ENCODE data around the gene PEAK1.

Gene PEAK1

DNA sequence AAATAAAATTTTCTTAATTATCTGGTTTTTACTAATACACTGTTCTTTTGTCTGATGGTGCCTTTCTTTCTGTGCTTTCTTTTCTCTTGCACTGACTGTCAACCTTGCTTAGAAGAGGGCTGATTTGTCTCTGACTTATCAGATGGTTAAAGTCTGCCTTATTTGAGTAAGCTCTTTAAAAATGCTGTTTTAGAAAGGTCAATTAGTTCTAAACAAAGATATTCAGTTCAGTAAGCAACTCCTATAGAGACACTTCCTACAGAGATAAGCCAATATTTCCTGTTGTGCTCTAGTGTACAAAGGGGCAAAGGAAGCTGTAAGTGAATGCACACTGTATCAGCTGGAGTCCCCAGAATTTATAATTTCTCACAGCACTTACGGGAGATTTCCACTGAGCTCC is 195.6 kb downstream of the PEAK1 start:
- H3K27ac ChIP-seq (ENCODE audit: low read length), result no peak overlapping the region
- no peak overlapping the region for H3K9ac ChIP-seq (ENCODE audit: low read length in 2 of 2)
- no peaks in the 10 kb centered on the region for H3K4me1 ChIP-seq (ENCODE audit: control insufficient read depth, insufficient read depth, low read length)
- no peaks in the 10 kb centered on the region for H3K36me3 ChIP-seq (ENCODE audit: control insufficient read depth in 2 of 2, insufficient read depth in 2 of 2, low read length in 2 of 2)
- H3K27me3 ChIP-seq (ENCODE audit: control insufficient read depth in 1 of 2, insufficient read depth in 2 of 2, low read length in 2 of 2), result no peaks in the 10 kb centered on the region
- no peaks in the 10 kb centered on the region for H3K9me3 ChIP-seq (ENCODE audit: control insufficient read depth in 2 of 2, low read length in 2 of 2)
- no peak overlapping the region for H3K4me3 ChIP-seq (ENCODE audit: low read length in 2 of 2)

DNA sequence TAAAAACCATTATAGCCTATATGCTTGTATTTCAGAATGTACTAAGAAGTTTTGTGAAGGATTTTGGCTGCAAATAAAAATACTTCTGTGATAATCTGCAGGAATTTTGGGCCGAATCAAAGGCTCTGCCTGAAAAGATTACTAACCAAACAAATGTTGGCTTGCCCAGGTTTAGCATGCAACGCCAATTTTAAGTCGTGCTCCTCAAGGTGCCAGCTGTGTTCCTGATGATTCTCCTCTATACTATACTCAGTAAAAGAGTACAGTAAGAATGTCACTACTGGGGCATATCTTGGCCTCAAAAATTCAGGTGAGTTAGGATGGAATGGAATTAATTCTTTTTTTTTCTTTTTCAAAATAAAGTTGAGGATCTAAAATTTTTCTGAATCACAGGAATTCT is 198.2 kb downstream of the PEAK1 start:
- Histone ChIP-seq H3K36me3 (ENCODE audit: control insufficient read depth in 2 of 2, insufficient read depth in 2 of 2, low read length in 2 of 2) (no peaks in the 10 kb centered on the region), H3K27ac (ENCODE audit: low read length) (no peak overlapping the region), H3K9me3 (ENCODE audit: control insufficient read depth in 2 of 2, low read length in 2 of 2) (no peaks in the 10 kb centered on the region), H3K9ac (ENCODE audit: low read length in 2 of 2) (no peak overlapping the region), H3K27me3 (ENCODE audit: control insufficient read depth in 1 of 2, insufficient read depth in 2 of 2, low read length in 2 of 2) (no peaks in the 10 kb centered on the region), H3K4me1 (ENCODE audit: control insufficient read depth, insufficient read depth, low read length) (no peaks in the 10 kb centered on the region), H3K4me3 (ENCODE audit: low read length in 2 of 2) (no peak overlapping the region)

DNA sequence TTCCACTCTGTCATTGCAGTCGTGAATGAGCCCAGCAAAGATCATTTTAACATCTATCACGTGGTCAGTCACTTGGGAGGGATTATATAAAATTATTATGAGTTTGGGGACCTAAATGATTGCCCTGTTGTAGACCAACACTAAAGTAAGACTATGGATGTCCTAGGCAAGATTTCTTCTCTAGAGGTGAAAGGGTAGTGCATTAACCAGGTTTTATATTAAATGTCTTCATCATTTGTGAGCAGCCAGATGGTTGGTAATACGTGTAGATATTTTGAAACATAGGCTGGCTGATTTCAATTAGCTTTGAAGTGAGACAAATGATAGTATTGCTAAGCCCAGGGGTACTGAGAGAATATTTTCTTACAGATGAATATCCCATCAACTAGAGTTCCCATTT is 198.7 kb downstream of the PEAK1 start:
- Histone ChIP-seq H3K9ac (ENCODE audit: low read length in 2 of 2) (no peak overlapping the region), H3K4me3 (ENCODE audit: low read length in 2 of 2) (no peak overlapping the region), H3K27me3 (ENCODE audit: control insufficient read depth in 1 of 2, insufficient read depth in 2 of 2, low read length in 2 of 2) (no peaks in the 10 kb centered on the region), H3K36me3 (ENCODE audit: control insufficient read depth in 2 of 2, insufficient read depth in 2 of 2, low read length in 2 of 2) (no peaks in the 10 kb centered on the region), H3K27ac (ENCODE audit: low read length) (no peak overlapping the region), H3K4me1 (ENCODE audit: control insufficient read depth, insufficient read depth, low read length) (no peaks in the 10 kb centered on the region), H3K9me3 (ENCODE audit: control insufficient read depth in 2 of 2, low read length in 2 of 2) (no peaks in the 10 kb centered on the region)

DNA sequence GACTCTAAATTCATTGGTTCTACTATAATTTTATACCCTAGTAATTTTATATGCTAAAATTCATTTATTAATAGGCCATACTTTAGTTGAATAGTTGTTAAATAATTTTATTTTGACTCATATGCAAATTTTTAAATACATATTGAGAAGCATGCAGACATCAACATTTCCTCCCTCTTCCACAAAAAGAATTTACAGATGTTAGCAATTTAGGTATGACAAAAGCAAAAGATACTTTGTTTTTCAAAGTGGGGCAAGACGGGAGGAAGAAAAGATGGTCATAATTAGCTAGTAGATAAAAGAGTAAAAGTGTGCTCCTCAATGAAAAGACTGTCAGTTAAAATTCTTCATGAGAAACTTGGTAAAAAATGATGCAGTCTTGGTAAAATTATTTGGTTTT is 200.1 kb downstream of the PEAK1 start:
- Histone ChIP-seq H3K9me3 (ENCODE audit: control insufficient read depth in 2 of 2, low read length in 2 of 2) (no peaks in the 10 kb centered on the region), H3K9ac (ENCODE audit: low read length in 2 of 2) (no peak overlapping the region), H3K4me3 (ENCODE audit: low read length in 2 of 2) (no peak overlapping the region), H3K27ac (ENCODE audit: low read length) (no peak overlapping the region), H3K36me3 (ENCODE audit: control insufficient read depth in 2 of 2, insufficient read depth in 2 of 2, low read length in 2 of 2) (no peaks in the 10 kb centered on the region), H3K27me3 (ENCODE audit: control insufficient read depth in 1 of 2, insufficient read depth in 2 of 2, low read length in 2 of 2) (no peaks in the 10 kb centered on the region), H3K4me1 (ENCODE audit: control insufficient read depth, insufficient read depth, low read length) (no peaks in the 10 kb centered on the region)

DNA sequence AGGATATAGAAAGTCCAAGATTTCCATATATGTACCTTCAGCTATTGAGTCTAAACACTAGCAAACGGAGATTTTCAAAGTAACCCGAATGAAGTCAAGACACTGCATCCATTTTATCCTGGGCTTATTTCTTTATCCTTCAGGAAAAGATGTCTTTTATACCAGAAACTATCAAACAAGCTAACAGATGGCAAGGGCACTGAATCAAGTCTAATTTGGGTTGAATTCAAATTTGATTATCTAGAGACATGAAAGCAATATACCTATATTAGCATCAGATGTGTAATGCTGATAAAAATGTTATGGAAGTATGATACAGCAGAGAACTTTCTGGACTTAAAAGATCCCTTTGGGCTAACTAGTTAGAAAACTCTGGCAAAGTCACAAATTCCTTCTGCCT is 210.7 kb downstream of the PEAK1 start:
- Histone ChIP-seq H3K9me3 (ENCODE audit: control insufficient read depth in 2 of 2, low read length in 2 of 2) (no peaks in the 10 kb centered on the region), H3K36me3 (ENCODE audit: control insufficient read depth in 2 of 2, insufficient read depth in 2 of 2, low read length in 2 of 2) (no peaks in the 10 kb centered on the region), H3K27ac (ENCODE audit: low read length) (no peak overlapping the region), H3K27me3 (ENCODE audit: control insufficient read depth in 1 of 2, insufficient read depth in 2 of 2, low read length in 2 of 2) (no peaks in the 10 kb centered on the region), H3K4me3 (ENCODE audit: low read length in 2 of 2) (no peak overlapping the region), H3K4me1 (ENCODE audit: control insufficient read depth, insufficient read depth, low read length) (no peaks in the 10 kb centered on the region), H3K9ac (ENCODE audit: low read length in 2 of 2) (no peak overlapping the region)

DNA sequence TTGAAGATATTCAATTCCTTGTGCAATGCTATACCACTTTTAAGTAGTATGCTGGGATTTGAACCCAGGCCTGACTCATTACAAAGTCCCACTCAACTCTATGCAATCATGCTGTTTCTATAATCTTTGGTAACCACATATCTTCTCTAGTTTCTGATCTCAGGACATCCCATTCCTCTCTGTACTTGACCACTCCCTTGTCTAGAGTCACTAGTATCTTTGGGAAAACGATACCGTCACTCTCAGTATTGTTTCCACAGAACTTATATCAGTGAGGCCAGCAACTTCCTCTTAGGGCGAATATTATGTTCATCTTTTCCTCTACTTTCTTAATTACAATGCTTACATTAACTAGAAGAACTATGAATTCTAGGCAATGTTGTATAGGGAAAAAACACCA is 211.7 kb downstream of the PEAK1 start:
- Histone ChIP-seq H3K27ac (ENCODE audit: low read length) (no peak overlapping the region), H3K4me3 (ENCODE audit: low read length in 2 of 2) (no peak overlapping the region), H3K9me3 (ENCODE audit: control insufficient read depth in 2 of 2, low read length in 2 of 2) (no peaks in the 10 kb centered on the region), H3K9ac (ENCODE audit: low read length in 2 of 2) (no peak overlapping the region), H3K36me3 (ENCODE audit: control insufficient read depth in 2 of 2, insufficient read depth in 2 of 2, low read length in 2 of 2) (no peaks in the 10 kb centered on the region), H3K27me3 (ENCODE audit: control insufficient read depth in 1 of 2, insufficient read depth in 2 of 2, low read length in 2 of 2) (no peaks in the 10 kb centered on the region), H3K4me1 (ENCODE audit: control insufficient read depth, insufficient read depth, low read length) (no peaks in the 10 kb centered on the region)

DNA sequence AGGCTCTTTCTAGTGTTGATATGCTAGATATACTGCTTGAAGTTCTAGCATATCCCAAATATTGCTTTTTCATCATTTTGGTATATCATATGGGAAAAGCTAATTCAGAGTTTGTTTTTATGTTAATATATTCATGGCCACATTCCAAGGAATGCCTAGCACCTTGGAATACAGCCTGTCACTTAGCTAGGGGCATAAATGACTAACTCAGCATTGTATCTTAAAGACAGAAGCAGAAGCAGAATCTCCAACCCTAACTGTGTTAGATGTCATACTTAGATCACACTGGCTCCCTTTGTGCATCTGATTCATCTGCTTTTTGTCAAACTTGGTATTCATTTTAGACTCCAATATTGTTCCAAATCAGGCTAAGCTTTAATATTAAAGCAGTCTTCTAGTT is 218.2 kb downstream of the PEAK1 start:
- Histone ChIP-seq H3K9me3 (ENCODE audit: control insufficient read depth in 2 of 2, low read length in 2 of 2) (peaks cover 0 to 3% of the 10 kb centered on the region in 2 donors), H3K27me3 (ENCODE audit: control insufficient read depth in 1 of 2, insufficient read depth in 2 of 2, low read length in 2 of 2) (no peaks in the 10 kb centered on the region), H3K36me3 (ENCODE audit: control insufficient read depth in 2 of 2, insufficient read depth in 2 of 2, low read length in 2 of 2) (peaks cover 0 to 5% of the 10 kb centered on the region in 2 donors), H3K4me3 (ENCODE audit: low read length in 2 of 2) (no peak overlapping the region), H3K9ac (ENCODE audit: low read length in 2 of 2) (no peak overlapping the region), H3K4me1 (ENCODE audit: control insufficient read depth, insufficient read depth, low read length) (no peaks in the 10 kb centered on the region), H3K27ac (ENCODE audit: low read length) (no peak overlapping the region)

DNA sequence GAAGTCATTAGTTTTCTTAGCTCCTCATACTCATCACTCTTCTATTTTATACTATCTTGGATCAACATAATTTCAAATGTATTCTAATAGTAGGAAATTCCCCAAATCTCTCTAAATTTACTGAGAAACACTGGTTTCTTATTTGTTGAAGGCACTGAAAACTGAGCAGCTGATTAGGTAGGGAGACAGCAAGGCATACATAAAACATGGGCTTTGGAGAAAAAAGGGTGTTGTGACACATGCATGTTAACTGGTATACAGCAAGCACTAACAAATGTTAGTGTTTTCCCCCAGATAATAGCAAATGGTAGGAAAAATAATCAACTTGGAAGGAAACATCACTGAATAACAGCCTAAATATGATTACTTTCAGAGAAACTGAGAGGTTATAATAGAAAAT is 223.5 kb downstream of the PEAK1 start:
- H3K27ac ChIP-seq (ENCODE audit: low read length), result no peak overlapping the region
- H3K9ac ChIP-seq (ENCODE audit: low read length in 2 of 2), result no peak overlapping the region
- H3K4me3 ChIP-seq (ENCODE audit: low read length in 2 of 2), result no peak overlapping the region
- H3K9me3 ChIP-seq (ENCODE audit: control insufficient read depth in 2 of 2, low read length in 2 of 2), result peaks cover 0 to 3% of the 10 kb centered on the region in 2 donors
- peaks cover 0 to 5% of the 10 kb centered on the region in 2 donors for H3K36me3 ChIP-seq (ENCODE audit: control insufficient read depth in 2 of 2, insufficient read depth in 2 of 2, low read length in 2 of 2)
- H3K27me3 ChIP-seq (ENCODE audit: control insufficient read depth in 1 of 2, insufficient read depth in 2 of 2, low read length in 2 of 2), result no peaks in the 10 kb centered on the region
- H3K4me1 ChIP-seq (ENCODE audit: control insufficient read depth, insufficient read depth, low read length), result no peaks in the 10 kb centered on the region

DNA sequence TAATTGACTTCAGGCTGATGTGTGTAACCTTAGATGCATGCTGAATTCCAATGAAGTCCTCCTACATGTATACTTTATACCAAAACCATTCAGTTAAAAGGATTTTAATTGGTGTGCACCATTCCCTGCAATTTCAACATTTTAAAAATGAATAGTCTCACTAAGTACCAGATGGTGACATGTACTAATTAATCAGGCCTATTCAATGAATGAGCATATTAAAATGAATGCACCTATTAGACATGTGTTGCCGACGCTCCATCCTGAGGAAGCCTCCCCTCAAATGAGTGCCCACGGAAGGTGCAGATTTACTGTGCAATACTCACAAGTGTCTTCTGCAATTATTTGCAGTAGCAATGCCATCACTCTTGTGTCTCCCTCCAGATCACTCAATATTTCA is 224.3 kb downstream of the PEAK1 start:
- Histone ChIP-seq H3K9me3 (ENCODE audit: control insufficient read depth in 2 of 2, low read length in 2 of 2) (peaks cover 0 to 3% of the 10 kb centered on the region in 2 donors), H3K27ac (ENCODE audit: low read length) (no peak overlapping the region), H3K4me3 (ENCODE audit: low read length in 2 of 2) (no peak overlapping the region), H3K9ac (ENCODE audit: low read length in 2 of 2) (no peak overlapping the region), H3K4me1 (ENCODE audit: control insufficient read depth, insufficient read depth, low read length) (no peaks in the 10 kb centered on the region), H3K36me3 (ENCODE audit: control insufficient read depth in 2 of 2, insufficient read depth in 2 of 2, low read length in 2 of 2) (peaks cover 0 to 5% of the 10 kb centered on the region in 2 donors), H3K27me3 (ENCODE audit: control insufficient read depth in 1 of 2, insufficient read depth in 2 of 2, low read length in 2 of 2) (no peaks in the 10 kb centered on the region)

DNA sequence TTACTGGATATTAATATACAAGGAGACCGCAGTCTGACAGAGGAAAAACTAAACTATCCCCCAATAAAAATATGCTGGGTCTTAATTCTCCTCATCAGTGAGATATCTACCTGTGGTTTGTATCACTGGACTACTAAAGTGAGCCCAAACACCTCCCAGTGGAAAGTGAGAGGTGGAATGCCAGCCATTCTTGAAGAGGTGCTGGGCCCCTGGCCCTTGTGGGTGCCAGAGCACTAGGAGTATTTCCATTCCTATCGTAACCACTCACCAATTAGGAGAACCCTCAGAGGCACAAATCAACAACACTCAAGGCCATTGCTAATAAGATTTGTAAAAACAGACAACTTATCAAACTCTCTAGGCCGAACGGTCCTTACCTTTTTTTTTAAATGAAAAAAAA is 227.5 kb downstream of the PEAK1 start:
- Histone ChIP-seq H3K4me3 (ENCODE audit: low read length in 2 of 2) (no peak overlapping the region), H3K27ac (ENCODE audit: low read length) (no peak overlapping the region), H3K36me3 (ENCODE audit: control insufficient read depth in 2 of 2, insufficient read depth in 2 of 2, low read length in 2 of 2) (no peaks in the 10 kb centered on the region), H3K9me3 (ENCODE audit: control insufficient read depth in 2 of 2, low read length in 2 of 2) (no peaks in the 10 kb centered on the region), H3K27me3 (ENCODE audit: control insufficient read depth in 1 of 2, insufficient read depth in 2 of 2, low read length in 2 of 2) (no peaks in the 10 kb centered on the region), H3K9ac (ENCODE audit: low read length in 2 of 2) (no peak overlapping the region), H3K4me1 (ENCODE audit: control insufficient read depth, insufficient read depth, low read length) (no peaks in the 10 kb centered on the region)

DNA sequence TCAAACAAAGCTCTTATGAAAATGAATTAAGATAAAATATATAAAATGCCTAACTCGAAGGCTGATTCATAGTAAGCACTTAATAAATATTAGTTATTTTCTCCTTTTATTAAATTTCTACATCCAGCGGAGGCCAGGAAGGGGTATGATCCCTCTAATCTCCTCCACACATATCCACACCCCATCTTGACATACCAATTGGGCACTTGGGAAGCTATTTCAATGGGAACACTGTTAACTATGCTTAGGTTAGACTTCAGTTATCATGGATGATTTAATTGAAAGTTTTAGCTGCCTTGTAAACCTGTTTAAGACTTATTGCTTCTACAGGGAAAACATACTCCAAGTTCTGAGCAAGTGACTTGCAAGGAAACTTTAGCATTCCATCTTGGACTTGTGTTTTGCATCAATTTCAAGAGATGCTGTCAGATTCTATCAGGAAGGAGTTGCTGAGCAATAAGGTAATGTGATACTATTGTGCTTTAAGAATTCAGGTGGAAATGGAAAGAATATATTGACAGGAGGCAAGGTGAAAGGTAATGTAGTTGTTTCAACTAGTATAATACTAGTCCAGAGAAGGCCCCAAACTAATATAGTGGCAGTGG is 228.6 kb downstream of the PEAK1 start:
- H3K4me3 ChIP-seq (ENCODE audit: low read length in 2 of 2), result no peak overlapping the region
- H3K4me1 ChIP-seq (ENCODE audit: control insufficient read depth, insufficient read depth, low read length), result no peaks in the 10 kb centered on the region
- no peaks in the 10 kb centered on the region for H3K27me3 ChIP-seq (ENCODE audit: control insufficient read depth in 1 of 2, insufficient read depth in 2 of 2, low read length in 2 of 2)
- H3K27ac ChIP-seq (ENCODE audit: low read length), result no peak overlapping the region
- H3K9ac ChIP-seq (ENCODE audit: low read length in 2 of 2), result no peak overlapping the region
- no peaks in the 10 kb centered on the region for H3K36me3 ChIP-seq (ENCODE audit: control insufficient read depth in 2 of 2, insufficient read depth in 2 of 2, low read length in 2 of 2)
- no peaks in the 10 kb centered on the region for H3K9me3 ChIP-seq (ENCODE audit: control insufficient read depth in 2 of 2, low read length in 2 of 2)
